K562 (cell line): ENCODE data around the gene A4GALT. TPM values are rescaled to one million over a fixed set of nuclear protein-coding genes. Genes with fewer than 3 reads are reported as not detected.

ENCODE experiments used
- ATAC-seq: fragments of 200-7000 bp; cut with Tn5 transposase; 3 replicates; pipeline ENCODE4 v1.9.1; 2020; ENCODE audit warnings: moderate library complexity
- BruUV-seq: library from RNA; stranded (reverse); fragments of 400-500 nt; replicated peaks from 2 replicates; lab custom pipeline; 2021; lab: Mats Ljungman, UMichigan
- CTCF ChIA-PET: fragments of 300-600 bp; formaldehyde crosslinking; extraction: SDS; loops from one replicate; lab custom pipeline; 2021; ENCODE audit warnings: low intra/inter-chr PET ratio; lab: Yijun Ruan, JAX
- POLR2A ChIA-PET: fragments of 300-600, 350-650 bp; sonication (Branson Sonifier 250); formaldehyde crosslinking; extraction: SDS; loops from one replicate; lab custom pipeline; 2021; ENCODE audit warnings: antibody characterized with exemption, inconsistent platforms; lab: Yijun Ruan, JAX
- DNase-seq, 4 experiments: peaks; one replicate each; pipeline versions ENCODE4 v3.0.0 to v3.0.0-alpha.2; 2011 to 2018; ENCODE audit warnings: low spot score in 3 of 4, mixed read lengths in 3 of 4; ENCODE audit errors: extremely low read depth in 1 of 4
- FAIRE-seq: peaks from 2 replicates; lab custom pipeline; 2011; peaks lifted over from hg19 to GRCh38; lab: Jason Lieb, UNC
- H2AFZ ChIP-seq: 2 replicates; pipeline ENCODE4 v1.6.0; 2011; ENCODE audit warnings: low read depth, low read length, control low read depth, inconsistent platforms
- H3K27ac ChIP-seq: fragments of 200-600 bp; 3 replicates; pipeline ENCODE4 v1.8.0; 2011; ENCODE audit warnings: low read depth, mild to moderate bottlenecking, control low read depth, inconsistent platforms, low read length, moderate library complexity, mixed read lengths; ENCODE audit errors: extremely low read depth
- H3K27me3 ChIP-seq, 2 experiments: fragments of 300-600 bp in 1 of 2; 2 replicates in 1 of 2; 3 replicates in 1 of 2; pipeline versions ENCODE4 v1.6.0 to v1.8.0; 2011; ENCODE audit warnings: inconsistent platforms in 2 of 2, low read length in 2 of 2, mild to moderate bottlenecking in 1 of 2, mixed read lengths in 1 of 2, moderate library complexity in 1 of 2; ENCODE audit not compliant: control insufficient read depth in 2 of 2, insufficient read depth in 2 of 2
- H3K36me3 ChIP-seq: fragments of 300-600 bp; 3 replicates; pipeline ENCODE4 v1.8.0; 2011; ENCODE audit warnings: mild to moderate bottlenecking, low read length, inconsistent platforms; ENCODE audit not compliant: control insufficient read depth, insufficient read depth
- H3K4me1 ChIP-seq, 2 experiments: fragments of 200-600 bp in 1 of 2; replicated peaks in 1 of 2; 2 replicates in 1 of 2; 3 replicates in 1 of 2; pipeline versions ENCODE4 v1.5.1 to v1.8.0; 2011; ENCODE audit warnings: inconsistent platforms in 2 of 2, low read length in 2 of 2, mild to moderate bottlenecking in 1 of 2, mixed read lengths in 1 of 2, moderate library complexity in 1 of 2; ENCODE audit not compliant: control insufficient read depth in 2 of 2, insufficient read depth in 2 of 2
- H3K4me2 ChIP-seq: 2 replicates; pipeline ENCODE4 v1.6.1; 2011; ENCODE audit warnings: low read length, control low read depth, inconsistent platforms, mixed read lengths; ENCODE audit not compliant: insufficient read depth
- H3K4me3 ChIP-seq: fragments of 200-600 bp; sonication (generic), shearing (Covaris generic); 2 replicates; pipeline ENCODE4 v1.5.1; 2016; ENCODE audit warnings: control low read depth, inconsistent platforms
- H3K79me2 ChIP-seq: fragments of 200-600 bp; 3 replicates; pipeline ENCODE4 v1.8.0; 2011; ENCODE audit warnings: low read length, inconsistent platforms; ENCODE audit not compliant: control insufficient read depth, insufficient read depth
- H3K9ac ChIP-seq, 2 experiments: 2 replicates each; pipeline versions ENCODE4 v1.6.0 to v1.6.1; 2011; ENCODE audit warnings: low read depth in 2 of 2, low read length in 2 of 2, control low read depth in 1 of 2, inconsistent platforms in 1 of 2, mild to moderate bottlenecking in 1 of 2, mixed read lengths in 1 of 2; ENCODE audit not compliant: insufficient read depth in 1 of 2
- H3K9me1 ChIP-seq: one replicate; pipeline ENCODE4 v1.6.0; 2011; ENCODE audit warnings: inconsistent platforms, mild to moderate bottlenecking, low read length, moderate library complexity; ENCODE audit not compliant: control insufficient read depth, insufficient read depth
- H3K9me3 ChIP-seq: replicated peaks from 2 replicates; pipeline ENCODE4 v1.5.1; 2011; ENCODE audit warnings: low read depth, low read length, inconsistent platforms; ENCODE audit not compliant: control insufficient read depth, insufficient read depth
- H4K20me1 ChIP-seq: replicated peaks from 2 replicates; pipeline ENCODE4 v1.6.1; 2011; ENCODE audit warnings: low read length, inconsistent platforms, mixed read lengths; ENCODE audit not compliant: control insufficient read depth, insufficient read depth
- CHD2 ChIP-seq: IDR thresholded peaks from 2 replicates; pipeline ENCODE4 v1.6.1; 2011; ENCODE audit warnings: low read depth, low read length
- HDAC6 ChIP-seq: IDR thresholded peaks from 2 replicates; pipeline ENCODE4 v1.6.1; 2012; ENCODE audit warnings: low read depth, mild to moderate bottlenecking, control low read depth, inconsistent platforms, low read length, moderate library complexity
- KDM1A ChIP-seq, 2 experiments: fragments of 450-650 bp; IDR thresholded peaks; 2 replicates each; pipeline ENCODE4 v1.6.1; 2016; ENCODE audit warnings: mild to moderate bottlenecking in 2 of 2
- MLX ChIP-seq, 2 experiments: fragments of 450-650 bp in 1 of 2; sonication (generic) in 1 of 2; formaldehyde crosslinking; conservative IDR thresholded peaks; 2 replicates each; pipeline versions ENCODE4 v1.4.0 to v1.8.1; 2020 to 2022; ENCODE audit warnings: mild to moderate bottlenecking in 1 of 2, missing genetic modification reagents in 1 of 2
- NRF1 ChIP-seq, 2 experiments: fragments of 450-650 bp; IDR thresholded peaks in 1 of 2; conservative IDR thresholded peaks in 1 of 2; 2 replicates each; pipeline ENCODE4 v1.6.1; 2014; ENCODE audit warnings: mild to moderate bottlenecking in 2 of 2
- PTTG1 ChIP-seq: fragments of 450-650 bp; IDR thresholded peaks from 2 replicates; pipeline ENCODE4 v1.6.1; 2016; ENCODE audit warnings: low read depth, mild to moderate bottlenecking, missing genetic modification characterization, missing compliant biosample characterization
- RBM14 ChIP-seq: fragments of 200-400 bp; formaldehyde crosslinking; IDR thresholded peaks from 2 replicates; pipeline ENCODE4 v1.6.1; 2018; ENCODE audit warnings: low read depth, mild to moderate bottlenecking, low read length, moderate library complexity, borderline replicate concordance; ENCODE audit not compliant: insufficient read depth
- THAP12 ChIP-seq: fragments of 250-450 bp; sonication (Bioruptor Pico); IDR thresholded peaks from 2 replicates; pipeline ENCODE4 v1.9.0; 2021; ENCODE audit warnings: mild to moderate bottlenecking, inconsistent platforms
- WGBS: fragments of 100-300 bp; shearing (Covaris generic); methylation state at CpG from one replicate; pipeline ENCODE4 v1.1.6; 2016; ENCODE audit warnings: low coverage, mixed read lengths; ENCODE audit not compliant: insufficient coverage; ENCODE audit errors: missing lambda C conversion rate; 5-methylcytosine and 5-hydroxymethylcytosine counted together
- in situ Hi-C: fragments of 300-500 bp; cut with MboI; formaldehyde crosslinking; loops from 4 replicates; pipeline ENCODE4 v1.15.0; 2018; ENCODE audit warnings: inconsistent platforms, mixed read lengths
- intact Hi-C: fragments of 100-400 bp; cut with micrococcal nuclease; formaldehyde crosslinking; loops from 2 replicates; pipeline ENCODE4 v1.14.2; 2022
- polyA plus RNA-seq, 8 experiments: library from polyadenylated mRNA; depleted of rRNA in 4 of 8; stranded (reverse) in 5 of 8; unstranded in 3 of 8; fragments of >200 nt; fragmentation: Nextera tagmentation in 2 of 8; fragmentation: Illumina TruSeq in 1 of 8; extraction: Ambion mirVana in 2 of 8; extraction: Trizol in 1 of 8; gene quantifications; 2 replicates each; pipeline versions ENCODE4 v1.2.1 to v1.2.3, GENCODE V29; 2011 to 2014; ENCODE audit warnings: inconsistent platforms in 1 of 8, missing spikeins in 1 of 8
- total RNA-seq, 7 experiments: library from RNA; depleted of rRNA in 6 of 7; stranded (reverse); fragments of >200 nt in 6 of 7; fragmentation: Illumina TruSeq in 2 of 7; extraction: Trizol in 2 of 7; gene quantifications; 2 replicates each; pipeline versions ENCODE4 v1.2.1 to v1.2.3, GENCODE V29; 2011 to 2021; ENCODE audit warnings: low replicate concordance in 1 of 7

The A4GALT gene
- total and polyA plus RNA-seq, 9 of the 15 experiments (the other 6 are each of a cell fraction or from before 2014, with no cell fraction given) = 0.07 to 0.11 TPM; not detected in 7

- no peak for TF ChIP-seq THAP12
- TF ChIP-seq NRF1 (conservative IDR thresholded peaks at IDR 0.05 in 1 of 2, IDR thresholded peaks at IDR 0.05 in 1 of 2) = no peak
- TF ChIP-seq, all 486 proteins: peak for 0
Observed at GRCh38 chr22:42768385-42769035, 47.8 kb upstream of the A4GALT start (continued).

- Histone ChIP-seq H3K4me2 (no peak overlapping the region), H3K9me3 (no peaks in the 10 kb centered on the region), H2AFZ (no peak overlapping the region), H3K27me3 (peaks cover 0 to 8% of the 10 kb centered on the region in 2 experiments; a peak in 1 of 5 replicates), H3K79me2 (no peaks in the 10 kb centered on the region), H3K4me3 (no peak overlapping the region), H3K9ac (no peak overlapping the region), H3K4me1 (peaks cover 8 to 26% of the 10 kb centered on the region in 2 experiments; a peak in 4 of 5 replicates), H4K20me1 (no peaks in the 10 kb centered on the region), H3K27ac (no peak overlapping the region), H3K36me3 (no peaks in the 10 kb centered on the region), H3K9me1 (no peaks in the 10 kb centered on the region)
- CTCF ChIA-PET = no interaction called here
- DNase-seq (peak in 1 of 4 experiments; percentile 3), FAIRE-seq (no peak), ATAC-seq (no peak)
- POLR2A ChIA-PET = no interaction called here
- in situ Hi-C loops (no loop called here), intact Hi-C loops (no loop called here)
- TF ChIP-seq KDM1A (IDR thresholded peaks at IDR 0.05) = no peak
- TF ChIP-seq CHD2 = no peak
- no peak for TF ChIP-seq HDAC6
- TF ChIP-seq MLX (CRISPR knock-in tag; conservative IDR thresholded peaks at IDR 0.05) = no peak
- TF ChIP-seq RBM14 = no peak
- TF ChIP-seq PTTG1 (tag) = no peak
- WGBS = 16% methylated on average over 7 of the region's 8 CpGs
- no TSS peak for BruUV-seq
Observed at GRCh38 chr22:42766860-42767259, 46.2 kb upstream of the A4GALT start.
